AG09319 (cell line): Measurements from ENCODE around the gene PHKB.

Experiments
- DNase-seq: peaks from one replicate; pipeline ENCODE4 v3.0.0-alpha.2; 2010; ENCODE audit warnings: low read depth; ENCODE audit errors: extremely low read depth
- CTCF ChIP-seq: IDR thresholded peaks from 2 replicates; pipeline ENCODE4 v1.5.1; 2011; ENCODE audit warnings: low read depth, mild to moderate bottlenecking, inconsistent platforms, low read length, moderate library complexity

PHKB gene

GRCh38 chr16:47644166-47644565 is 183.0 kb downstream of the PHKB start:
- DNase-seq, result peak; percentile 8
- no peak for TF ChIP-seq CTCF

GRCh38 chr16:47644661-47645060 is 183.5 kb downstream of the PHKB start:
- no peak for TF ChIP-seq CTCF
- DNase-seq, result no peak

- no peak for TF ChIP-seq CTCF
- DNase-seq, result no peak
Observed at GRCh38 chr16:47646914-47647313, 185.8 kb downstream of the PHKB start.

- no peak for TF ChIP-seq CTCF
- DNase-seq, result no peak
Observed at GRCh38 chr16:47657032-47657431, 195.9 kb downstream of the PHKB start.

GRCh38 chr16:47657977-47658376 is 196.8 kb downstream of the PHKB start:
- no peak for DNase-seq
- TF ChIP-seq CTCF, result no peak

- no peak for TF ChIP-seq CTCF
- DNase-seq, result no peak
Observed at GRCh38 chr16:47660540-47660939, 199.4 kb downstream of the PHKB start.

GRCh38 chr16:47664653-47665325 is 203.7 kb downstream of the PHKB start:
- peak; percentile 12 for DNase-seq

More at GRCh38 chr16:47664653-47665325, 203.7 kb downstream of the PHKB start:
- TF ChIP-seq CTCF, result no peak
